SK-N-SH treated with all-trans-retinoic acid at 6 μM for 48 hours (cell line): ENCODE data around the gene KIF15.
A peak's percentile ranks its signal among the peaks of the same experiment; 100 is the strongest.

Source experiments
- ATAC-seq: fragments of 200-7000 bp; cut with Tn5 transposase; 3 replicates; pipeline ENCODE4 v1.9.1; 2020; ENCODE audit warnings: mild to moderate bottlenecking, moderate library complexity
- CSDC2 ChIP-seq: fragments of 250-450 bp; sonication (Bioruptor Pico); IDR thresholded peaks from 2 replicates; pipeline ENCODE4 v1.5.0; 2020; ENCODE audit warnings: mild to moderate bottlenecking, moderate library complexity
- CSRNP3 ChIP-seq: fragments of 250-450 bp; sonication (Bioruptor Pico); IDR thresholded peaks from 2 replicates; pipeline ENCODE4 v1.5.1; 2021; ENCODE audit warnings: mild to moderate bottlenecking, moderate library complexity
- ISL1 ChIP-seq: fragments of 250-450 bp; sonication (Bioruptor Pico); IDR thresholded peaks from 2 replicates; pipeline ENCODE4 v2.1.2; 2022; ENCODE audit warnings: mild to moderate bottlenecking, moderate library complexity
- OSR1 ChIP-seq: fragments of 250-450 bp; sonication (Bioruptor Pico); IDR thresholded peaks from 2 replicates; pipeline ENCODE4 v1.8.0; 2022; ENCODE audit warnings: moderate library complexity, mild to moderate bottlenecking, inconsistent platforms
- PATZ1 ChIP-seq: fragments of 250-450 bp; sonication (Bioruptor Pico); IDR thresholded peaks from 2 replicates; pipeline ENCODE4 v1.8.0; 2020; ENCODE audit warnings: mild to moderate bottlenecking, moderate library complexity, borderline replicate concordance
- POU6F1 ChIP-seq: fragments of 250-450 bp; sonication (Bioruptor Pico); IDR thresholded peaks from 2 replicates; pipeline ENCODE4 v1.8.0; 2021; ENCODE audit warnings: low read depth, mild to moderate bottlenecking, moderate library complexity, borderline replicate concordance
- RARB ChIP-seq: fragments of 250-450 bp; sonication (Bioruptor Pico); IDR thresholded peaks from 2 replicates; pipeline ENCODE4 v1.8.0; 2021; ENCODE audit warnings: mild to moderate bottlenecking, moderate library complexity
- TOX ChIP-seq: fragments of 250-450 bp; sonication (Bioruptor Pico); IDR thresholded peaks from 2 replicates; pipeline ENCODE4 v1.8.0; 2021; ENCODE audit warnings: mild to moderate bottlenecking, moderate library complexity, borderline replicate concordance
- TSHZ2 ChIP-seq: fragments of 250-450 bp; sonication (Bioruptor Pico); IDR thresholded peaks from 2 replicates; pipeline ENCODE4 v1.5.0; 2020; ENCODE audit warnings: mild to moderate bottlenecking, moderate library complexity
- ZFP3 ChIP-seq: fragments of 250-450 bp; sonication (Bioruptor Pico); IDR thresholded peaks from 2 replicates; pipeline ENCODE4 v1.5.0; 2020; ENCODE audit warnings: mild to moderate bottlenecking, moderate library complexity
- ZFP30 ChIP-seq: fragments of 450-650 bp; formaldehyde crosslinking; IDR thresholded peaks from 2 replicates; pipeline ENCODE4 v1.5.0; 2022; ENCODE audit warnings: mild to moderate bottlenecking, moderate library complexity
- ZNF565 ChIP-seq: fragments of 450-650 bp; formaldehyde crosslinking; conservative IDR thresholded peaks from 2 replicates; pipeline ENCODE4 v1.5.0; 2020; ENCODE audit warnings: low read depth, mild to moderate bottlenecking, moderate library complexity
- ZNF70 ChIP-seq: fragments of 450-650 bp; formaldehyde crosslinking; IDR thresholded peaks from 2 replicates; pipeline ENCODE4 v1.5.0; 2020; ENCODE audit warnings: mild to moderate bottlenecking, moderate library complexity
- ZNF8 ChIP-seq: fragments of 450-650 bp; formaldehyde crosslinking; IDR thresholded peaks from 2 replicates; pipeline ENCODE4 v1.5.0; 2020; ENCODE audit warnings: mild to moderate bottlenecking, moderate library complexity
- TF ChIP-seq, protein P1 (sequence below): fragments of 250-450 bp; sonication (Bioruptor Pico); IDR thresholded peaks from 2 replicates; pipeline ENCODE4 v1.5.1; 2020; ENCODE audit warnings: low read depth, mild to moderate bottlenecking, moderate library complexity

The KIF15 gene

DNA sequence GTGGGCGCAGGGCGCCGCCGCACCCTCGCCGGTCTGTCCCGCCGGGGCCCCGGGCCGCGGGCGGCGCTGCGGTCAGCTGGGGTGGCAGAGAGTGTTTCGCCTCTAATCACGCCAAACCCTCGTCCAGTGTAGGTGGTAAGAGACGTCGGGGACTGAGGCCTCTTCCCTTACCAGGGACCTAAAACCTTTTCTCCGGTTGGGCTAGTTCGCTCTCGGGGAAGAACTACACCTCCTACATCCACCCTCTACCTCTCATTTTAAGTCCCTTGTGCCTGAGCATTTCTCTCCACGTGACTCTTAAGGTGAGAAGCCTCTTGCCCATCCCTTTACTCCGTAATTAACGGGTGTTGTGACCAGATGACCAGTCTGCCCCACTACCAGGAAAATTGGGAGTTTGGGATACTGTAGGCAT is 100.6 kb downstream of the KIF15 start:
- TF ChIP-seq ZNF8 = no peak
- TF ChIP-seq PATZ1 = no peak
- peak; percentile 8; the same call in 2 of the 3 replicates for ATAC-seq

- TF ChIP-seq CSRNP3 (CRISPR knock-in tag) (no peak), ZNF8 (no peak), ZNF565 (CRISPR knock-in tag) (no peak), ZFP3 (CRISPR knock-in tag) (no peak), POU6F1 (CRISPR knock-in tag) (no peak), OSR1 (CRISPR knock-in tag) (no peak), ISL1 (CRISPR knock-in tag) (no peak), TOX (CRISPR knock-in tag) (no peak), TSHZ2 (CRISPR knock-in tag) (no peak), RARB (no peak), PATZ1 (no peak)
- no peak for ATAC-seq
Observed at GRCh38 chr3:44865272-44866035, 103.9 kb downstream of the KIF15 start.

DNA sequence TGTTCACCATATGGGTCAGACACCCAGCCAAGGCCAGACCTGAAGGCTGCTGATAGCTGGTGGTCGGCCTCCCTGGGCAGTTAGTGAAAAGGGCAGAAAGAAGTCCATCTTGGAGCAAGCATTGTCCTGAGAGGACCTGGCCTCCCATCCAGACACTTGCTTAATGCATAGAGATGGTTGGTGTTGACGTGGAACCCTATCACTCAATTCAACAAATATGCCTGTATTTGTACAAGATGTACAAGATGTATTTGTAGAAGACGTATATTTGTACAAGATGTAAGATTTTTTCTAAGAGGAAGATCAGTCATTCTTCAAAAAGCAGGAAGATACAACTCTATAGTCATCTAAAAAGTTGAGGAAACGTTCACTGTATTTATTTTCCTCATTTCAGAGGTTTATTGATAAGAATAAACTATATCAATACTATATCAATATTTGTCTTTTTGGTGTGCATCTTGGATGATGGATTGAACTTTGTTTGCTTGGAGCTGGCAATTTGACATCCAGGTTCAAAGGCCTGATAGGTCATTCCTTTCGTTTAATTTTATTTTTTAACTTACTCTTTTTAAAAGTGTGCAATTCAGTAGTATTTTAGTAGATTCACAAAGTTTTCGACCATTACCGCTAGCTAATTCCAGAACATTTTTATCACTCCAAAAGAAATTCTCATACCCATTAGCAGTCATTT is 106.0 kb downstream of the KIF15 start:
- TF ChIP-seq ZNF70 (CRISPR knock-in tag) = no peak
- no peak for TF ChIP-seq CSDC2 (CRISPR knock-in tag)
- TF ChIP-seq ZNF565 (CRISPR knock-in tag) = no peak
- no peak for TF ChIP-seq ZFP3 (CRISPR knock-in tag)
- TF ChIP-seq ZFP30 (CRISPR knock-in tag) = no peak
- TF ChIP-seq, protein P1, sequence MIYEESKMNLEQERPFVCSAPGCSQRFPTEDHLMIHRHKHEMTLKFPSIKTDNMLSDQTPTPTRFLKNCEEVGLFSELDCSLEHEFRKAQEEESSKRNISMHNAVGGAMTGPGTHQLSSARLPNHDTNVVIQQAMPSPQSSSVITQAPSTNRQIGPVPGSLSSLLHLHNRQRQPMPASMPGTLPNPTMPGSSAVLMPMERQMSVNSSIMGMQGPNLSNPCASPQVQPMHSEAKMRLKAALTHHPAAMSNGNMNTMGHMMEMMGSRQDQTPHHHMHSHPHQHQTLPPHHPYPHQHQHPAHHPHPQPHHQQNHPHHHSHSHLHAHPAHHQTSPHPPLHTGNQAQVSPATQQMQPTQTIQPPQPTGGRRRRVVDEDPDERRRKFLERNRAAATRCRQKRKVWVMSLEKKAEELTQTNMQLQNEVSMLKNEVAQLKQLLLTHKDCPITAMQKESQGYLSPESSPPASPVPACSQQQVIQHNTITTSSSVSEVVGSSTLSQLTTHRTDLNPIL (CRISPR knock-in tag) = no peak
- ATAC-seq = no peak
